Colonic mucosa (tissue), 4 donors: ENCODE data around the gene LONP1. TPM values are rescaled to one million over a fixed set of nuclear protein-coding genes. Genes with fewer than 3 reads are reported as not detected.

Experiments used
- DNase-seq: peaks from one replicate; pipeline ENCODE4 v3.0.0-alpha.2; 2020
- H3K27ac ChIP-seq: fragments of 200-600 bp; one replicate; pipeline ENCODE4 v1.8.0; 2021
- H3K27me3 ChIP-seq: fragments of 200-600 bp; one replicate; pipeline ENCODE4 v1.8.0; 2021
- H3K36me3 ChIP-seq: fragments of 200-600 bp; one replicate; pipeline ENCODE4 v1.8.0; 2021
- H3K4me1 ChIP-seq: fragments of 200-600 bp; one replicate; pipeline ENCODE4 v1.8.0; 2021; ENCODE audit warnings: mild to moderate bottlenecking
- H3K4me3 ChIP-seq: fragments of 200-600 bp; one replicate; pipeline ENCODE4 v1.8.0; 2021
- H3K9ac ChIP-seq, 2 donors: one replicate each; pipeline ENCODE4 v1.7.0; 2013; ENCODE audit warnings: control low read depth in 2 of 2, low read depth in 2 of 2, low read length in 2 of 2
- H3K9me3 ChIP-seq: fragments of 200-600 bp; one replicate; pipeline ENCODE4 v1.8.0; 2021
- intact Hi-C: fragments of 100-400 bp; cut with DNase I; formaldehyde crosslinking; loops from one replicate; pipeline ENCODE4 v1.14.1; 2022
- total RNA-seq, 2 donors: library from RNA; stranded (reverse); fragmentation: NEBNext Ultra II Directional in 1 of 2; extraction: Animal tissue kit (Norgen Biotek cat#: 25700) in 1 of 2; gene quantifications; one replicate each; pipeline ENCODE4 v1.2.1, GENCODE V29; 2021
- TF ChIP-seq, protein P1 (sequence below): fragments of 200-600 bp; IDR thresholded peaks from one replicate; pipeline ENCODE4 v1.8.0; 2022; ENCODE audit warnings: antibody characterized with exemption, mild to moderate bottlenecking
- donor health status: healthy.
- donor health status: DM: no; HTN: no; CAD: no.
- donor health status: DM: no; HTN: no; CAD: no.

LONP1 gene
- total RNA-seq, 2 donors from 2014 or later = 64.3 to 133 TPM

- intact Hi-C loops = no loop called here
- Histone ChIP-seq H3K4me3 (no peak overlapping the region), H3K9me3 (no peaks in the 10 kb centered on the region), H3K36me3 (peaks cover 13% of the 10 kb centered on the region), H3K9ac (no peak overlapping the region), H3K27me3 (no peaks in the 10 kb centered on the region), H3K4me1 (peaks cover 11% of the 10 kb centered on the region), H3K27ac (no peak overlapping the region)
- TF ChIP-seq, protein P1, sequence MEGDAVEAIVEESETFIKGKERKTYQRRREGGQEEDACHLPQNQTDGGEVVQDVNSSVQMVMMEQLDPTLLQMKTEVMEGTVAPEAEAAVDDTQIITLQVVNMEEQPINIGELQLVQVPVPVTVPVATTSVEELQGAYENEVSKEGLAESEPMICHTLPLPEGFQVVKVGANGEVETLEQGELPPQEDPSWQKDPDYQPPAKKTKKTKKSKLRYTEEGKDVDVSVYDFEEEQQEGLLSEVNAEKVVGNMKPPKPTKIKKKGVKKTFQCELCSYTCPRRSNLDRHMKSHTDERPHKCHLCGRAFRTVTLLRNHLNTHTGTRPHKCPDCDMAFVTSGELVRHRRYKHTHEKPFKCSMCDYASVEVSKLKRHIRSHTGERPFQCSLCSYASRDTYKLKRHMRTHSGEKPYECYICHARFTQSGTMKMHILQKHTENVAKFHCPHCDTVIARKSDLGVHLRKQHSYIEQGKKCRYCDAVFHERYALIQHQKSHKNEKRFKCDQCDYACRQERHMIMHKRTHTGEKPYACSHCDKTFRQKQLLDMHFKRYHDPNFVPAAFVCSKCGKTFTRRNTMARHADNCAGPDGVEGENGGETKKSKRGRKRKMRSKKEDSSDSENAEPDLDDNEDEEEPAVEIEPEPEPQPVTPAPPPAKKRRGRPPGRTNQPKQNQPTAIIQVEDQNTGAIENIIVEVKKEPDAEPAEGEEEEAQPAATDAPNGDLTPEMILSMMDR = no peak
- no peak for DNase-seq
These were observed 26.5 kb downstream of the LONP1 start for GRCh38 chr19:5693195-5694166.

DNA sequence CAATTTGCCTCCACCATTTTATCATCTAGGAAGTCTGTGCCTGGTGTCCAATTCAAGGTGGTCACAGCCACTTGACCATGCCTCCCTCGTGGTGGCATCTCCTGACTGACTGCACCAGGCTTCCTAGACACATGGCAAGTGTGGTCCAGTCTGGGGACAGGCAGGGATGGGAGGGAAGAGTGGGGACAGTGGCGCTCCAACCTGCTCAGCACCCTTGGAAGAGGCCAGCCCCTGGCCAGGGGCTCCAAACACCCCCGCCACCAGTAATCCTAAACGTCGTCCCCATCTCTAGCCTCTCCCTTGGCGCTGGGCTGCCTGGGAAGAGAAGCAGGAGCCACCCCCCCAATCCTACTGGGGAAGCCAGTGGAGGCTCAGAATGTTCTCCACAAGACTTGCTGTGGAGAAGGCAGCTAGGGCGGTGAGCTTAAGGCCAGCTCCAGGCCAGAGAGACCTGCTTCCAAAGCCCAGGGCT, 27.2 kb downstream of the LONP1 start:
- TF ChIP-seq, protein P1 = no peak
- H3K4me3 ChIP-seq = no peak overlapping the region
- H3K27ac ChIP-seq = no peak overlapping the region
- H3K9me3 ChIP-seq = no peaks in the 10 kb centered on the region
- peaks cover 13% of the 10 kb centered on the region for H3K36me3 ChIP-seq
- intact Hi-C loops = no loop called here
- no peaks in the 10 kb centered on the region for H3K27me3 ChIP-seq
- H3K4me1 ChIP-seq = peaks cover 11% of the 10 kb centered on the region
- no peak for DNase-seq
- peak overlapping the region in 1 of 2 donors; percentile 77 for H3K9ac ChIP-seq

DNA sequence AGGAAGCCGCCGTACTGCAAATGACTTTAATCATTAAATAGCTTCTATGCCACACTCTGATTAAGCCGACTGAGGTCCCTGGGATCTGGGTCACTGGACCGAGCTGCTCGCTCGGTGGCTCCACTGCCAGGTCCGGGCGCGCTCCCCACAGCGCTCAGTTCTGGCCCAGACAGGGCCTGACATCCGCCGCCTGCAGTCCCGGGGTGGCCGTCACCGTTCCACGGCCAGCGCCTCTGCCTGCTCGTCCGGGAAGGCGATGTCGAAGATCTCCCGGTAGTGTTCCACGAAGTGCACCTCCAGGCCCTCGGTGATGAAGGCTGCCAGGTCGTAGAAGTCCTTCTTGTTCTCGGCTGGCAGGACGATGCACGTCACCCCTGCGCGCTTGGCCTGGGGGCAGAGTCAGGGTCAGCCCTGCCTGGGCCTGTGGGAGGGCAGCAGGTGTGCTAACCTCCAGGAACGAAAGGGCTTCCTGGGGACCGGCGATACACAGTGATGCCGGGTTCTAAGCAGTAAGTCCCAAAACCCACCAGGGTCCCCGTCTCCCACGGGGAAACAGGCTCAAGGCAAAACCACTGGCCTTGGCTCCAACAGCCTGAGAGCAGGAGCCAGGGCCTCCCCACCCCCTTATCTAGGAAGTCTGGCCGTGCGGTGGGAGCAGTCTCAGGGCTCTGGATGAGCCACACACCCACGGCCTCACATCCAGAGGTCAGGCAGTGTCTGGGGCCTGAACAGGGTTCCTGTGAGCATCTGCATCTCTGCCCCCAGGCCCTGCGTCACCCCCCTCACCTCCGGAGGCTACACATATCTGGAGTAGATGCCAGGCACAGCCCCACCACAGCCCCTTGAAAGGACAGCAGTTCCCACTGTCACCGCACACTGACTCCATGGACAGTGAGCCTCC, 27.9 kb downstream of the LONP1 start:
- Histone ChIP-seq H3K27ac (peak overlapping the region; percentile 84), H3K27me3 (no peaks in the 10 kb centered on the region), H3K4me3 (peak overlapping the region; percentile 76), H3K9me3 (no peaks in the 10 kb centered on the region), H3K4me1 (peaks cover 11% of the 10 kb centered on the region), H3K9ac (peak overlapping the region; percentile 77 to 79), H3K36me3 (peaks cover 13% of the 10 kb centered on the region)
- DNase-seq = no peak
- TF ChIP-seq, protein P1 = no peak
- intact Hi-C loops = no loop called here

GRCh38 chr19:5690955-5691821, 28.8 kb downstream of the LONP1 start:
- TF ChIP-seq, protein P1 = no peak
- Histone ChIP-seq H3K4me1 (peaks cover 11% of the 10 kb centered on the region), H3K4me3 (peak overlapping the region; percentile 76), H3K9ac (peak overlapping the region; percentile 79 to 92), H3K36me3 (peaks cover 13% of the 10 kb centered on the region), H3K9me3 (no peaks in the 10 kb centered on the region), H3K27me3 (no peaks in the 10 kb centered on the region), H3K27ac (peak overlapping the region; percentile 84)
- DNase-seq = peak; percentile 85
- intact Hi-C loops = no loop called here
